Dedifferentiated amniotic fluid mesenchymal stem cell (primary cell): Measurements from ENCODE around the gene GULP1.

Experiments
- DNase-seq: peaks from one replicate; pipeline ENCODE4 v3.0.0-alpha.2; 2016; ENCODE audit errors: extremely low spot score

The GULP1 gene

GRCh38 chr2:188367164-188367563 is 75.5 kb downstream of the GULP1 start:
- DNase-seq: no peak

GRCh38 chr2:188369365-188369764 is 77.7 kb downstream of the GULP1 start:
- DNase-seq: peak; percentile 34

GRCh38 chr2:188378371-188378950 is 86.8 kb downstream of the GULP1 start:
- DNase-seq: no peak

- DNase-seq: no peak
These were observed 88.1 kb downstream of the GULP1 start for GRCh38 chr2:188379748-188380147.

GRCh38 chr2:188380280-188380679 is 88.6 kb downstream of the GULP1 start:
- no peak for DNase-seq

- peak; percentile 55 for DNase-seq
These were observed 89.9 kb downstream of the GULP1 start for GRCh38 chr2:188381614-188382013.

GRCh38 chr2:188382107-188382506 is 90.4 kb downstream of the GULP1 start:
- no peak for DNase-seq

GRCh38 chr2:188383158-188383557 is 91.5 kb downstream of the GULP1 start:
- no peak for DNase-seq

- DNase-seq: no peak
These were observed 94.2 kb downstream of the GULP1 start for GRCh38 chr2:188385857-188386256.

- no peak for DNase-seq
These were observed 97.2 kb downstream of the GULP1 start for GRCh38 chr2:188388831-188389230.

- no peak for DNase-seq
These were observed 99.7 kb downstream of the GULP1 start for GRCh38 chr2:188391354-188391753.

- DNase-seq: no peak
These were observed 103.3 kb downstream of the GULP1 start for GRCh38 chr2:188394931-188395472.

- DNase-seq: no peak
These were observed 104.4 kb downstream of the GULP1 start for GRCh38 chr2:188395903-188396689.

GRCh38 chr2:188399159-188399558 is 107.5 kb downstream of the GULP1 start:
- no peak for DNase-seq

GRCh38 chr2:188403676-188404075 is 112.0 kb downstream of the GULP1 start:
- no peak for DNase-seq

GRCh38 chr2:188404341-188405004 is 112.8 kb downstream of the GULP1 start:
- DNase-seq: no peak

- DNase-seq: no peak
These were observed 114.7 kb downstream of the GULP1 start for GRCh38 chr2:188406414-188406813.

GRCh38 chr2:188410504-188411235 is 119.0 kb downstream of the GULP1 start:
- DNase-seq: no peak

GRCh38 chr2:188412190-188412589 is 120.5 kb downstream of the GULP1 start:
- no peak for DNase-seq

- DNase-seq: peak; percentile 35
These were observed 122.7 kb downstream of the GULP1 start for GRCh38 chr2:188414411-188414810.

GRCh38 chr2:188414869-188415753 is 123.4 kb downstream of the GULP1 start:
- DNase-seq: peak; percentile 25
